ENCODE data around the gene SPINT1. TPM values are rescaled to one million over a fixed set of nuclear protein-coding genes. Genes with fewer than 3 reads are reported as not detected.

The SPINT1 gene
- total and polyA plus RNA-seq, 10 donors, result 4.8 to 25.8 (median 8.6) TPM

DNA sequence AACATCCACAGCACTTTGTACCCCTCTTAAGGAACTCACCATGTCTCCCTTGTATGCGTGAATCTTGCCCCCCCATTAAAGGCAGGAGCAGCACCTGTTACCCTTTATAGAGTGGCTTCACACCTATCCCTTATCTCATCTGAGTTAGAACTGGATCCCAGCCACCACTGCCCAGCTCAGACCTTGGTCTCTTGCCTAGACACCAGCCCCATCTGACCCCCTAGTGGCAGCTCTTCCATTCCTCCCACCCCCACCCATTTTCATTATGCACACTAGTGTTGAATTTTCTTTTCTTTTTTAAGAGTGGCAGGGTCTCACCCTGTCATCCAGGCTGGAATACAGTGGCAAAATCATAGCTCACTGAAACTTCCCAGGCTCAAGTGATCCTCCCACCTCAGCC lies 40.2 kb upstream of the SPINT1 start:
- 87 to 100% (median 95%) methylated on average over 1 of the region's 1 CpG for WGBS, 5 donors
- TF ChIP-seq POLR2A (IDR thresholded peaks at IDR 0.05) (no peak), POLR2AphosphoS5 (IDR thresholded peaks at IDR 0.05) (no peak)
- TF ChIP-seq, protein P1, sequence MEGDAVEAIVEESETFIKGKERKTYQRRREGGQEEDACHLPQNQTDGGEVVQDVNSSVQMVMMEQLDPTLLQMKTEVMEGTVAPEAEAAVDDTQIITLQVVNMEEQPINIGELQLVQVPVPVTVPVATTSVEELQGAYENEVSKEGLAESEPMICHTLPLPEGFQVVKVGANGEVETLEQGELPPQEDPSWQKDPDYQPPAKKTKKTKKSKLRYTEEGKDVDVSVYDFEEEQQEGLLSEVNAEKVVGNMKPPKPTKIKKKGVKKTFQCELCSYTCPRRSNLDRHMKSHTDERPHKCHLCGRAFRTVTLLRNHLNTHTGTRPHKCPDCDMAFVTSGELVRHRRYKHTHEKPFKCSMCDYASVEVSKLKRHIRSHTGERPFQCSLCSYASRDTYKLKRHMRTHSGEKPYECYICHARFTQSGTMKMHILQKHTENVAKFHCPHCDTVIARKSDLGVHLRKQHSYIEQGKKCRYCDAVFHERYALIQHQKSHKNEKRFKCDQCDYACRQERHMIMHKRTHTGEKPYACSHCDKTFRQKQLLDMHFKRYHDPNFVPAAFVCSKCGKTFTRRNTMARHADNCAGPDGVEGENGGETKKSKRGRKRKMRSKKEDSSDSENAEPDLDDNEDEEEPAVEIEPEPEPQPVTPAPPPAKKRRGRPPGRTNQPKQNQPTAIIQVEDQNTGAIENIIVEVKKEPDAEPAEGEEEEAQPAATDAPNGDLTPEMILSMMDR (IDR thresholded peaks at IDR 0.05 in 8 of 11, conservative IDR thresholded peaks at IDR 0.05 in 3 of 11), result no peak
- Histone ChIP-seq H3K4me1 (peaks cover 12 to 49% (median 39%) of the 10 kb centered on the region in 6 donors), H3K27ac (no peak overlapping the region), H3K4me3 (no peak overlapping the region), H3K27me3 (replicated peaks in 1 of 7) (no peaks in the 10 kb centered on the region), H3K36me3 (peaks cover 0 to 45% (median 3%) of the 10 kb centered on the region in 6 donors), H3K9me3 (no peaks in the 10 kb centered on the region)
- intact Hi-C loops (cut with DNase I; ENCODE audit: low total_unique reads), result no loop called here
- no peak for DNase-seq

DNA sequence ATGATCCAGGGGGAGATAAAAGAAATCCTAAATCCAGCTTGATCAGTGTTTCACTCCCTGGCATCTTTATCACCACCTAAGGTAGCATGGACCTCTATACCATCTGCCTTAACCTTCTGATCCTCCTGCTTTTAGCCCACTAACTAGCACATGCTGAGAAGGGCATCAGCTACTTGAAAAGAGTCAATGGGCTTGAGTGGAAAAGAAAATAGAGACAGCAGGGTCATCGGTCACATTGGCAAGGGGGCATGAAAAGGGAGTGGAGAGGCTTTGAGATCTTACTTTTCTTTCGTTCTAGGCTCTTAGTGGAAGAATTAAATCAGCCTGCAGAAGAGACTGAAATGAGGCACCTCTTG lies 37.2 kb upstream of the SPINT1 start:
- H3K9me3 ChIP-seq, result no peaks in the 10 kb centered on the region
- H3K27me3 ChIP-seq (replicated peaks in 1 of 7), result no peaks in the 10 kb centered on the region
- WGBS, 5 donors, result 0 to 7% (median 2%) methylated on average over 2 of the region's 2 CpGs
- TF ChIP-seq POLR2A (IDR thresholded peaks at IDR 0.05) (no peak), POLR2AphosphoS5 (IDR thresholded peaks at IDR 0.05) (no peak)
- TF ChIP-seq, protein P1 (IDR thresholded peaks at IDR 0.05 in 8 of 11, conservative IDR thresholded peaks at IDR 0.05 in 3 of 11), result no peak
- H3K36me3 ChIP-seq, result peaks cover 0 to 52% (median 3%) of the 10 kb centered on the region in 6 donors
- peak overlapping the region; percentile 93 to 99 (median 97) for H3K27ac ChIP-seq
- DNase-seq, result no peak
- peak overlapping the region; percentile 78 to 96 (median 90) for H3K4me3 ChIP-seq
- peaks cover 12 to 58% (median 45%) of the 10 kb centered on the region in 6 donors for H3K4me1 ChIP-seq
- intact Hi-C loops (cut with DNase I; ENCODE audit: low total_unique reads), result no loop called here

DNA sequence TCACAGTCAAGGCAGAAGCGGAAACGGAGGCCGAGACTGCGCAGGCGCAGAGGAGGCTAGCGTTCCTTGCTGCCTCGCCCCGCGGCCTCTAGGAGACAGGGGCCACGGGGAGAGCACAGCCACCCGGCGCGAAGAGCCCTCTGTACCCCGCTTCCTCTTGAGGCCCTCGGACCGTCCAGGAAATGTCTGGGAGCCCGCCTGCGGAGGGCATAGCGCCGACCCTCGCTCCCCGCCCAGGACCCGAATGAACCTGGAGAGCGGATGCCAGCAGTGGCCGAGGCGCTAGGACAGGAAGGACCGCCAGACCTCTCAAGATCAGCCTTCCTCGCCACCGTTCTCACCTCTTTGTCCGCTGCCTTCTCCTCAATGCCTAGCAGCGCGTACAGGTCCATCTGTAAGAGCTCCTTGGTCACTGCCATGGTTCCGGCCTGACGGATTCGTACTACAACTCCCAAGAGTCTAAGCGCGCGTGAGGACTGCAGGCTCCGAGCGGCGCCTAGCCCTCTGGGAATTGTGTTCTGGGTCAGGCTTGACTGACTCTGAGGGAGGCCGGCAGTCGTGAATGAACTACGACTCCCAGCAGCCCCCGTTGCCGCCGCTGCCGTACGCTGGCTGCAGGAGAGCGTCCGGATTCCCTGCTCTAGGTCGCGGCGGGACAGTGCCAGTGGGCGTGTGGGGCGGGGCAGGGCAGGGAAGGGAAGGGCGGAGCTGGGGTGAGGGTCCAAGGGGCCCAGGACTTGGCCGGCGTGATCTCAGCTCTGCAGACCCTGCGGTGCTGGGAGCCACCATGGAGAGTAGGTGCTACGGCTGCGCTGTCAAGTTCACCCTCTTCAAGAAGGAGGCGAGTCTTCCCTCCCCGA lies 36.6 kb upstream of the SPINT1 start, which contains the start of the genes DNAJC17 and ZFYVE19:
TSS of gene DNAJC17 (minus strand) at position 446 of the 860 bp plus-strand sequence. CDS start at position 419, 27 bp downstream.
TSS of gene ZFYVE19 (plus strand) at position 62 of the 860 bp plus-strand sequence. CDS start at position 563, 501 bp downstream.
- Histone ChIP-seq H3K9me3 (no peaks in the 10 kb centered on the region), H3K4me3 (peak within 1 kb of the TSS; percentile 78 to 96 (median 90)), H3K36me3 (peaks cover 0 to 52% (median 5%) of the 10 kb centered on the region in 6 donors), H3K27ac (peak within 1 kb of the TSS; percentile 93 to 99 (median 97)), H3K27me3 (replicated peaks in 1 of 7) (no peaks in the 10 kb centered on the region), H3K4me1 (peaks cover 12 to 58% (median 44%) of the 10 kb centered on the region in 6 donors)
- TF ChIP-seq POLR2A (IDR thresholded peaks at IDR 0.05) (peak in 1 of 3 donors; percentile 4), POLR2AphosphoS5 (IDR thresholded peaks at IDR 0.05) (peak; percentile 84 to 88 (median 88))
- TF ChIP-seq, protein P1 (IDR thresholded peaks at IDR 0.05 in 8 of 11, conservative IDR thresholded peaks at IDR 0.05 in 3 of 11), result peak in 7 of 11 experiments; percentile 14 to 44 (median 29)
- DNase-seq, result peak; percentile 99
- 0 to 1% (median 1%) methylated on average over 40 to 64 of the region's 64 CpGs for WGBS, 5 donors
- intact Hi-C loops (cut with DNase I; ENCODE audit: low total_unique reads), result no loop called here
